GM19328 (cell line): ENCODE measurements around the gene TNFRSF19.
"Not testable (repeated sequence)": the region's sequence is repeated elsewhere in the genome, so short reads cannot be mapped to it uniquely, and the experiment has no call there.

ENCODE experiments used
- ATAC-seq: cut with Tn5 transposase; IDR thresholded peaks from one replicate; pipeline ENCODE4 v1.9.1; 2021; ENCODE audit warnings: mild to moderate bottlenecking, moderate library complexity; ENCODE audit not compliant: unreplicated experiment

Gene TNFRSF19

GRCh38 chr13:23652909-23653726, 82.9 kb downstream of the TNFRSF19 start:
- no peak for ATAC-seq

DNA sequence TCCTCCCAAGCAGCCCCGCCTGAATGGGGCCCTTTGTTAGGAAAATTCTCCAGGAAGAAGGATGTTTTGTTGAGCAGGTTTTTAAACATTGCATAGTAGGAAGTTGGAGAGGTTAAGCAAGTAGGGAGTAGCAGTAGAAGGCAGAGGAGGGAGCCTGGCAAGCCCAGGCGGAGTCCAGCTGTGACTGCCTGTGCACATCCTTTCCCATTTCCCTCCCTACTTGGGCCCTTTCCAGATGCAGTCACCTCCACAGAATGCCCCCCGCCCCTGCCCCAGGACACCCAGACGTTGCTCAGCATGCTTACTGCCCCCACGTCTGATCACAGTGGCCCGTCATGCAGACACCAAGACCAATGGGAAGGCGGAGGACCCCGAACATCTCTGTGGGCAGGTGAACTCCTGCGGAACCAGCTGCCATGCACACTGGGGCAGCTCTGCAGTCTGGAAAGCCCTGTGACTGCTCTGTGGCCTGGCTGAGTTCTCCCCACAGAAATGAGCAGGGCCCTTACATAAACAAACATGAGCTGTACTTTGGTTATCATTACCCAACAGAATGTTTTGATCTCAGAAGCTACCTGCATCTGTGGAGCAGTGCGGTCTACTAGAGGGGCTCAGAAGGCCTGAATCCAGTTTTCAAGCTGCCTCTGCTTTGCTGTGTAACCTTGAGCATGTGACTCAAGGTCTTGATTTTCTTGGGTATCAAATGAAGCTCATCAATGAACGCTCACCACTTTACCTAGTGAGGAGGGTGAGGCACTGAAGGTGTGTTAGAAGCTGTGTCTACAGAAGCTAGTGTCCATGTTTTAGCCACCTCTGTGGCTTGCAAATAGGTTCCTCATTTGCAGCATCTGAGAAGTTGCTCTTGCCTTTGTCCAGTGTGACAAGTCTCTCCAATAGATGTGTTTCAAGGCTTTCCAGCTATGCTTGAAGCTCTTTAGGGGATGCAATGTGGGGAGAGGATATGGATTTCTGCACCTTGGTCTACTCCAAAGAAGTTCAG, 84.2 kb downstream of the TNFRSF19 start:
- ATAC-seq, result no peak

DNA sequence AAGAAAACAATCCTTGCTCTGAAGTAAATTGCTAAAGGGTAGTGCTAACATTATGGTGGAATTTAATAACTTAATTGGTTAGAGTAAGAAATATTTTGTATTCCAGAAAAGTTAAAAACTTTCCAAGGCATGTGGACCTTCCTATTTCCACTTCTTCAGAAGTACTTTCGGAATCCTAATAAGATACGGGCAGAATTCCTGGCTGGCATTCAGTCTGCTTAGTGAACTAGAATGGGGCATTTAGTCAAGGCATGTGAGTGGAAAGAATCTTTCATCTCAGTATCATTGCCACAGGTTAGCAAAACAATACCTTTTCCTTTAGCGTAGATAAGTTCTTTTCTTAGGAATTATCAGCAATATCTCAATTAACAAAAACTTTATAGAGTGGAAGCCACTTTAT, 85.1 kb downstream of the TNFRSF19 start:
- ATAC-seq, result no peak

DNA sequence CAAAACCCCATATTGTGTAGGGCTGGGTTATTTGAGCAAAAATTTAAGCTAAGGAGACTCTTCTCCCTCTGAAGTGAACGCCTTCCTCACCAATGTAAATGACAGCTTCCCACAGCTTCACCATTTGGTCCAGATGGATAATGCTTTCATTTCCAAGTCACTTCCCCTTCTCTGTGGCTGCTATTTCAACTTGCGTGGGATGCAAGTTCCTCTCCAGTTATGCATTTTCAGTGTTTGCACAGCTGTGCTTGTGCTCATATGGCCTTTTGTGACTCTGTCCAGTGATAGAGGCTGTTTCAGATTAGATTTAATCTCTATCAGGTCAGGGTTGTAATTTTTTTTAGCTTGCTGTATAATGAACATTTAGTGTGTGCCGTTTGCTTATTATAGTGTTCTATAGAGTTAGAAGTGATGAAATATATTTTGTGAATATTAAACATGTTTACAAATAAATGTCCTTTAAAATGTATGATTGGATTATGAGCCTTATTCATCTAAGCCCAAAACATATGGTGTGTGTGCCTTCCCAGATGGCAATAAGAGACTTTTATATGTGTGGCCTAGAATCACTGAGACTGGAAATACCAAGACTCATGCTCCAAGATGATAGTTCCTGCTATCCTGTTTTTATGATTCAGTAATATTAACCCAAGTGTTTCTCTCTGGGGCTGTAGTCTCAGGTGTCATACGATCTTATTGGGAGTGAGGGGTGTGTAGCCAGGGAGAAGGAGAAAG, 86.6 kb downstream of the TNFRSF19 start:
- peak; percentile 70 for ATAC-seq

DNA sequence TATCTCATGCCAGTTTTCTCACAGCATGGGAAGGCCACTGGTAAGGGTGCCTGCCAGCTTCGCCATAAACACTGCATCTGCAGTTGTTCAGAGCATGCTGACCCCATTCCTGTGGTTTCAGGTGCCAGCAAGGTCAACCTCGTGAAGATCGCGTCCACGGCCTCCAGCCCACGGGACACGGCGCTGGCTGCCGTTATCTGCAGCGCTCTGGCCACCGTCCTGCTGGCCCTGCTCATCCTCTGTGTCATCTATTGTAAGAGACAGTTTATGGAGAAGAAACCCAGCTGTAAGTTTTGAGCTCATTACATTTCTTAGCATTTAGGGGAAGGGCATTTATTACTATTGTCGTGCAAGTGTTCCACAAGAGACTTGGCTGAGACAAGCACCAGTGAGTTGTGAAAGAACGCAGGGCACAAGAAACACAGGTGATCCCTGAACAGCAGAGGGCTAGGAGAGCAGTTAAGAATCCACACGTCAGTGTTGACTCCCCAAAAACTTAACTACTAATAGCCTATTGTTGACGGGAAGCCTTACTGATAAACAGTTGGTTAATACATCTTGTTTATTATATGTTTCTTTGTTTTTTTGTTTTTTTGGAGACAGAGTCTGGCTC, 88.8 kb downstream of the TNFRSF19 start:
- no peak for ATAC-seq

GRCh38 chr13:23660249-23660648, 90.0 kb downstream of the TNFRSF19 start:
- no peak for ATAC-seq

DNA sequence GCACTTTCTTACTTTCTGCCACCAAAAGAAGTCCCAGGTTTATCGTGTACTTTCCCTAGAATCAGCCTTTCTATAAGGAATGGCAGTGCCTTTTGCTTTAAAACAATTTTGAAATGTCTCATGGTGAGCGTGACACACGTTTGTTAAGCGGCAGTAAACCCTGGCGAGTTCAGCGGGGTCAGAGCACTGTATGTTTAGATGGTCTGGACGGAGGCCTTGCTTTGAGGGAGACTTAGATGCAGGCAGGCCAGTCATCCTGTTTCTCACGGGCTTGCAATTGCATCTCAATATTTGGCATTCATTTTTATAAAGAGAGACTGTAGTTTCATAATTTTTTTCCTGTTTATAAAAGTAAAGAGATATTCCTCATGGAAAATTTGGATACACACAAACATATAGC, 96.4 kb downstream of the TNFRSF19 start:
- no peak for ATAC-seq

GRCh38 chr13:23667750-23668149, 97.5 kb downstream of the TNFRSF19 start:
- no peak for ATAC-seq

DNA sequence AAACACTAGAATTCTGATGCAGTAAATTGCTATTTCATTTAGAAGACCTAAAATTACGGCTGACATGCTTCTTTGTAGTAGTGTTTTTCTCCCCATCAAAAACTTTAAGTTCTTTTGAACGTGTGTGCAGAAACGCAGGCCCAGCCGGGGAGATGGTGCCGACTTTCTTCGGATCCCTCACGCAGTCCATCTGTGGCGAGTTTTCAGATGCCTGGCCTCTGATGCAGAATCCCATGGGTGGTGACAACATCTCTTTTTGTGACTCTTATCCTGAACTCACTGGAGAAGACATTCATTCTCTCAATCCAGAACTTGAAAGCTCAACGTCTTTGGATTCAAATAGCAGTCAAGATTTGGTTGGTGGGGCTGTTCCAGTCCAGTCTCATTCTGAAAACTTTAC, 98.3 kb downstream of the TNFRSF19 start:
- ATAC-seq, result no peak

DNA sequence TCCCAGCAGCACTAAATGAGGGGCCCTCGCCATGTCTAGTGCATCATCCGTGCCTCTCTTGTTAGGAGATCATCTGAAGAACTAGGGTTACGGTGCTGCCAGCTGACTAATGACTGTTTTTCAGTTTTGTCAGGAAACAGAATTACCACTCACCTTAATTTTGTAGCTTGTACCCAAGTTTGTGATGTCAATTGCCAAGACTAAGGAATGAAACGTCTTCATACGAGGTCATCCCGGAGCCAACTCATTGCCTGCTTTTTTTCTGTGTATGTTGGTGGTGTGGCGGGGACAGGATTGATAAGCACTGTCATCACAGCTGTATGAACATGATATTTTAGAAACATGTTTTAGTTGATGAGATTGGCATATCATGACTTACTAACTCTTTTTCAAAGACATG, 100.6 kb downstream of the TNFRSF19 start:
- ATAC-seq, result no peak

DNA sequence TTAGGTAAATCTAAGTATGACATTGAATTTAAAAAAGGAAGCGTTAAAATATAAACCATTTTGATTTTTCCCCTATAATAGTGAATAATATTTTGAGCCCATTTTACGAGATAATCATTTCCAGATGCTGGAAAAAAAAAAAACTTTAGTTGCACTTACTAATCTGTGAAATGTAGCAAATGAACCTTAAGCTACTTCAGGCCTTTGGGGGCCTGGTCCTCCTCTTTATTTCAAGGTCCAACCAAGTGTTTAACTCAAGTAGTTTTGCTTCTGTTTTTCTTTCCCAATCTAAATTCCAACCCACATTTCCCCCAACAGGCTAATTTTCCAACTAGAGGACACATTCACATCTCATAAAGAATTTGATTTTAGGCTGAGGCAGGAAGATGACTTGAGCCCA, 101.2 kb downstream of the TNFRSF19 start:
- ATAC-seq, result no peak

DNA sequence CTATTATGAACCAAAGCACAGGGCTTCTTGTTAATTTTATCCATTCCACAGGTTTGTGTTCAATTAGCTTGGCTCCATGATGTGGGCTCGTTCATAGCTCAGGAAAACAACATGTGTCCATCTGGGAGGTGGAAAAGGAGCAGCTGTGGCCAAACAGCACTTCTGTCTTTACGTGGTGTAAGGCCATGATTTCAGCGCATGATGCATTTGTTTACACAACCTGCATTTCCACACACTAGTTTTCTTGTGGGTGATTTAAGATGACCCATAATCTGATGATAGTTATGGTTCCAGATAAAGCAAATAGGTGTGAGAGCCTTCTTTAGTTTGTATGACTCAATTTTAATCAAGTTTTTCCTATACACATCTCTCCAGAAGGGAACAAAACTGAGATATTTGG, 101.7 kb downstream of the TNFRSF19 start:
- no peak for ATAC-seq

DNA sequence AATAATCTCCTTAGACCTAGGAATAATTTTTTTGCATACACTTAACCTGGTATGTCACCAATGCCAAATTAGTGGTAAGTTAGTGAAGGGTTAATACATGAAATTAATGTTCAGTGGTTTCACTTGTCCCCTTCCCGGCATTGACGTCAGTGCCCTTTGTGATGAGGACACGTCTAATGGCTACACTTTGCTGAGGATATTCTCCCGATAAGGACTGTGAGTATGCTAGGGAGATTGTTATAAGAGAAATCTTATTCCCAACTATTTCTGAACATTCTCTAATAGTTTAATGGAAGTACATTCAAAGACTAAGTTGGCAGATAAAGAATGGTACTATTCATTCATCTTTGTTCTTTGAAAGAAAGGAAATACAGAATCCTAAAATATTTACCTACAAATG, 102.4 kb downstream of the TNFRSF19 start:
- no peak for ATAC-seq

DNA sequence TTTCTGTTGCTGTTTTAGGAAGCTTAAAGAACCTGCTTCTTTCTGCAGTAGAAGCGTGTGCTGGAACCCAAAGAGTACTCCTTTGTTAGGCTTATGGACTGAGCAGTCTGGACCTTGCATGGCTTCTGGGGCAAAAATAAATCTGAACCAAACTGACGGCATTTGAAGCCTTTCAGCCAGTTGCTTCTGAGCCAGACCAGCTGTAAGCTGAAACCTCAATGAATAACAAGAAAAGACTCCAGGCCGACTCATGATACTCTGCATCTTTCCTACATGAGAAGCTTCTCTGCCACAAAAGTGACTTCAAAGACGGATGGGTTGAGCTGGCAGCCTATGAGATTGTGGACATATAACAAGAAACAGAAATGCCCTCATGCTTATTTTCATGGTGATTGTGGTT, 103.1 kb downstream of the TNFRSF19 start:
- ATAC-seq, result no peak

- ATAC-seq, result no peak
Observed at GRCh38 chr13:23673867-23674605, 103.8 kb downstream of the TNFRSF19 start.

DNA sequence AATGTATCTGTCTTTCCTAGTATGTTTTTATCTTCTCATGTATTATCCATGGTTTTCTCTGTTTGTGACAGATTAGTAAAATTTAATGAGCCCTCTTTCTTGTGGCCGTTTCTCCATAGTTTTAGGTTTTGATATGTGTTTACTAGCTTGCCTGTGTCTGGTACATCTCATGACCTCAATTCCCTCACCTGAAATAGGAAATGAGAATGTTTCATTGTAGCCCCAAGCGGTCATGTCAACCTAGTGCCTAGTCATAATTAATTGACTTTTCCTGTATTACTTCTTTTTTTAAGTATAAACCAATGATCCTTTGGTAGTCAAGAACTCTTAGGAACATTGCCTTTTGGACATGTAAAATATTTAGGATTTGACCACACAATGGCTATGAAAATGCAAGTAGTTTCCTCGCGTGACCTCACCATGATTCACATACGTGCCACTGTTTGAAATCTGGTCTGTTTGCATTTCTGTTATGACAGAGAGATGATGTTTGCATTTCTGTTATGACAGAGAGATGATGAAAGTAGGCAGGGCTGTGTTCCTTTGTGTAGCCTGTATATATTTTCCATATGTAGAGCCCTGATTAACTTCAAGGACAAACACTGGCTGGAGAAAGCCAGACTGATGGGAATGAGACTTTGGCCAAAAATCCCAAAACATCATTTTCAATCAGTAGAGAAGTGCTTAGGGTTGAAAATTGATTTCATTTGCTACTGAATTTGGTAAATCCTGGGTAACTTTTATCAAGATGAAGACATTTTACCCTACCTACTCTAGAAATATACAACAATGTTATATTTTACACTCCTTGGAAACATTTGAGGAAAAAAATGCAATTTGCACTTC, 104.8 kb downstream of the TNFRSF19 start:
- no peak for ATAC-seq

DNA sequence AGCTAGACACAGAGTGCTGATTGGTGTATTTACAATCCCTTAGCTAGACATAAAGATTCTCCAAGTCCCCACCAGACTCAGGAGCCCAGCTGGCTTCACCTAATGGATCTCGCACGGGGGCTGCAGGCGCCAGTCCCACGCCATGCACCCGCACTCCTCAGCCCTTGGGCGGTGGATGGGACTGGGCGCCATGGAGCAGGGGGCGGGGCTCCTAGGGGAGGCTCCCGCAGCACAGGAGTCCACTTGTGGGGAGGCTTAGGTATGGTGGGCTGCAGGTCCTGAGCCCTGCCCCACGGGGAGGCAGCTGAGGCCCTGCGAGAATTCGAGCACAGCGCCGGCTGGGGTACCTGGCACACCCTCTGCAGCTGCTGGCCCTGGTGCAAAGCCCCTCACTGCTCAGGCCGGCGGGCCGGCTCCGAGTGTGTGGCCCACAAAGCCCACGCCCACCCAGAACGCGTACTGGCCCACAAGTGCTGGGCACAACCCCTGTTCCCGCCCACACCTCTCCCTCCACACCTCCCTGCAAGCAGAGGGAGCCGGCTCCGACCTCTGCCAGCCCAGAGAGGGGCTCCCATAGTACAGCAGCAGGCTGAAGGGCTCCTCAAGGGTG, 107.6 kb downstream of the TNFRSF19 start:
- not testable (repeated sequence) for ATAC-seq

DNA sequence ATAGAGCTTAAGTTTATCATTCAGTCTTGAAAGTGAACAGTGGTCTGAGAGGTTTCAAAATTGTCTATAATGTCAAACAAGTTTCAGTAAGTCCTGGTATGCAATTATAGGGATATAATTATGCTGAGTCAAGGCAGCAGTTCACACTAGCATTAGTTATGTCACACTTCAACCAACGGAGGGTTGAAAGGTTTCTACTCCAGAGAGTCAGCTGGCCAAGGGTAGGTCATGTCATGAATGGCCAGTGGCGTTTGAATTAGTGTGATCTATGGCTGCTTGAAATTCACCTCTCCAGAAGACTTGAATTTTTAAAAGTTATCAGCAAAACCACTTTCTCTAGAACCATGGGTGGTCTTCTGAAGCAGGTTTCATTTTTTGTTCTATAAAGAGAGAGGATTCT, 108.6 kb downstream of the TNFRSF19 start:
- no peak for ATAC-seq

DNA sequence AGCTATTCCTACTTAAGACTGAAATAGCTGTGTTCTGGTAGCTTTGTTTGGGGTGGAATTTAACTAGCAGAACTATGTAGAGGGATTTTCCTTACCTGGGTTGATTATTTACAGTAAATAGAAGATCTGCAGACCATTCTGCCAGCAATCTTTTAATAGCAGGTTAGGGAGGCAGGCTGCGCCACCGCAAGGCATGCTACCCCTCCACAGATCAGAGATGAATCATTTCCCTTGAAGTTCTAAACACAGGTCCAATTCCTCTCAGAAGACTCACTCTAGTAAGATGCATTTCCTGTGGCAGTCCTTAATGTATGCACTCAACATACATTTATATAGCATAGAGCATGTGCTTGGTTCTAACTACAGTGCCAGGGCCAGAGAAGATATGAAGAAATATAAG, 109.0 kb downstream of the TNFRSF19 start:
- no peak for ATAC-seq
